GM19468 (cell line): ENCODE results near the gene MRPL20.

Source experiments
- ATAC-seq: cut with Tn5 transposase; IDR thresholded peaks from one replicate; pipeline ENCODE4 v1.9.1; 2021; ENCODE audit warnings: mild to moderate bottlenecking, moderate library complexity, moderate number of reproducible peaks; ENCODE audit not compliant: unreplicated experiment; ENCODE audit errors: extremely low read depth

MRPL20 gene

DNA sequence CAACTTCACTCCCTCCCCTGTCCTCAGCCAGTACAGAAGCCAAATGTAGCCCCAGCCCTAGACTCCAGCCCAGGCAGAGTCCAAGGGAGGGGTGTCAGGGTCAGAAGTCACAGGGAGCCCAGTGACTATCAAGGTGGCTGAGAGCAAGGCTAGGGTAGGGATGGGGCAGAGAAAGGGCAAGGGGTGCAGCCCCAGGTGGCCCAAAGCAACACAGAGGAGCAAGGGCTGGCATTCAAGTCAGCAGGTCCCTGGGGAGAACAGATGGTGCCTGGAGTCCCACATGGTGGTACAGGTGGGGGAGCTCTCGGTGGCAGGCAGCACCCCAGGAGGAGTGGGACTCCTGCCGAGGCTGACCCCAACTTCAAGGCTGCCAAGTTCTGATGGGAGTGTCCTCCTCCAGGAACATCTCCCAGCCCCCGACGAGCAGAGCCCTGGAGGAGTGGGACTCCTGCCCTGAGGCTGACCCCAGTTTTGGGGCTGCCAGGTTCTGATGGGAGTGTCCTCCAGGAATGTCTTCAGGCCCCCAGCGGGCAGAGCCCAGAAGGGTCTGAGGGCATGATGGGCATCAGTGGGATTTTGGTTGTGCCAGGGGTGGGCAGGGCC lies 54.2 kb downstream of the MRPL20 start:
- no peak for ATAC-seq
